Activated gamma-delta T cell treated with anti-CD3 and anti-CD28 coated beads, Interleukin-2, amount 50 U/mL, for 16 hours (primary cell): ENCODE data around the gene CLMN.

Experiments
- DNase-seq: peaks from one replicate; pipeline ENCODE4 v3.0.0-alpha.2; 2020; ENCODE audit warnings: low read depth

Gene CLMN

GRCh38 chr14:95260537-95261361 lies 59.0 kb downstream of the CLMN start:
- no peak for DNase-seq

- no peak for DNase-seq
Observed at GRCh38 chr14:95258754-95259593, 60.7 kb downstream of the CLMN start.

GRCh38 chr14:95258156-95258555 lies 61.6 kb downstream of the CLMN start:
- DNase-seq = no peak

- DNase-seq = no peak
Observed at GRCh38 chr14:95257521-95257920, 62.2 kb downstream of the CLMN start.

- no peak for DNase-seq
Observed at GRCh38 chr14:95256776-95257060, 63.0 kb downstream of the CLMN start.

- DNase-seq = no peak
Observed at GRCh38 chr14:95256002-95256775, 63.5 kb downstream of the CLMN start.

GRCh38 chr14:95255487-95255886 lies 64.2 kb downstream of the CLMN start:
- no peak for DNase-seq

- no peak for DNase-seq
Observed at GRCh38 chr14:95255013-95255412, 64.7 kb downstream of the CLMN start.

GRCh38 chr14:95254288-95254687 lies 65.4 kb downstream of the CLMN start:
- no peak for DNase-seq

- DNase-seq = no peak
Observed at GRCh38 chr14:95253039-95253630, 66.6 kb downstream of the CLMN start.

- no peak for DNase-seq
Observed at GRCh38 chr14:95252219-95252618, 67.5 kb downstream of the CLMN start.

GRCh38 chr14:95250936-95251335 lies 68.8 kb downstream of the CLMN start:
- no peak for DNase-seq

- no peak for DNase-seq
Observed at GRCh38 chr14:95250140-95250769, 69.5 kb downstream of the CLMN start.

GRCh38 chr14:95248432-95248831 lies 71.3 kb downstream of the CLMN start:
- DNase-seq = no peak

GRCh38 chr14:95246870-95247269 lies 72.8 kb downstream of the CLMN start:
- no peak for DNase-seq

- no peak for DNase-seq
Observed at GRCh38 chr14:95245334-95245733, 74.4 kb downstream of the CLMN start.

GRCh38 chr14:95244587-95244986 lies 75.1 kb downstream of the CLMN start:
- no peak for DNase-seq

GRCh38 chr14:95242870-95243269 lies 76.8 kb downstream of the CLMN start:
- no peak for DNase-seq

- no peak for DNase-seq
Observed at GRCh38 chr14:95240859-95241813, 78.6 kb downstream of the CLMN start.

- DNase-seq = no peak
Observed at GRCh38 chr14:95238487-95239298, 81.0 kb downstream of the CLMN start.
